Karpas-422 (cell line): ENCODE data around the gene WNT3A. TPM values are rescaled to one million over a fixed set of nuclear protein-coding genes. Genes with fewer than 3 reads are reported as not detected.
"Not testable (repeated sequence)": the region's sequence is repeated elsewhere in the genome, so short reads cannot be mapped to it uniquely, and the experiment has no call there.

Source experiments
- DNase-seq: peaks from one replicate; pipeline ENCODE4 v3.0.0-alpha.2; 2015
- H2AFZ ChIP-seq: fragments of 200-600 bp; sonication (generic); 2 replicates; pipeline ENCODE4 v1.6.1; 2014; ENCODE audit warnings: antibody characterized with exemption, low read length, mixed read lengths
- H3K27ac ChIP-seq: fragments of 200-600 bp; sonication (generic); 2 replicates; pipeline ENCODE4 v1.5.1; 2014; ENCODE audit warnings: mild to moderate bottlenecking, low read length, moderate library complexity
- H3K27me3 ChIP-seq: fragments of 200-600 bp; sonication (generic); 2 replicates; pipeline ENCODE4 v1.6.1; 2014; ENCODE audit warnings: low read length, mixed read lengths
- H3K36me3 ChIP-seq: fragments of 200-600 bp; sonication (generic); 2 replicates; pipeline ENCODE4 v1.6.1; 2014; ENCODE audit warnings: low read length, mixed read lengths; ENCODE audit not compliant: insufficient read depth
- H3K4me1 ChIP-seq: fragments of 200-600 bp; sonication (generic); 2 replicates; pipeline ENCODE4 v1.6.1; 2014; ENCODE audit warnings: mild to moderate bottlenecking, low read length, mixed read lengths
- H3K4me2 ChIP-seq: fragments of 200-600 bp; sonication (generic); 2 replicates; pipeline ENCODE4 v1.6.1; 2014; ENCODE audit warnings: low read length, low read depth, mild to moderate bottlenecking; ENCODE audit not compliant: poor library complexity, severe bottlenecking
- H3K4me3 ChIP-seq: fragments of 200-600 bp; sonication (generic); 2 replicates; pipeline ENCODE4 v1.5.1; 2014; ENCODE audit warnings: mild to moderate bottlenecking, antibody characterized with exemption, low read length, mixed read lengths
- H3K79me2 ChIP-seq: fragments of 200-600 bp; sonication (generic); 2 replicates; pipeline ENCODE4 v1.6.1; 2014; ENCODE audit warnings: mild to moderate bottlenecking, low read length, mixed read lengths
- H3K9ac ChIP-seq: fragments of 200-600 bp; sonication (generic); 2 replicates; pipeline ENCODE4 v1.6.0; 2014; ENCODE audit warnings: low read length
- H3K9me2 ChIP-seq: fragments of 200-600 bp; sonication (generic), shearing (Covaris generic); replicated peaks from 2 replicates; pipeline ENCODE4 v1.6.0; 2014; ENCODE audit warnings: mild to moderate bottlenecking, low read length, moderate library complexity; ENCODE audit not compliant: insufficient read depth
- H3K9me3 ChIP-seq: fragments of 300-700, 200-600 bp; sonication (generic); 2 replicates; pipeline ENCODE4 v1.6.1; 2014; ENCODE audit warnings: low read length, mixed read lengths
- H4K20me1 ChIP-seq: fragments of 200-600 bp; sonication (generic); 2 replicates; pipeline ENCODE4 v1.6.1; 2014; ENCODE audit warnings: mild to moderate bottlenecking, antibody characterized with exemption, low read length, low read depth; ENCODE audit not compliant: insufficient read depth
- total RNA-seq: library from RNA; depleted of rRNA; stranded (reverse); fragments of >200 nt; shearing (Covaris generic); gene quantifications from 2 replicates; pipeline ENCODE4 v1.2.3, GENCODE V29; 2014; ENCODE audit warnings: low replicate concordance

Gene WNT3A
- total RNA-seq, 1 experiment from 2014 or later = not detected

DNA sequence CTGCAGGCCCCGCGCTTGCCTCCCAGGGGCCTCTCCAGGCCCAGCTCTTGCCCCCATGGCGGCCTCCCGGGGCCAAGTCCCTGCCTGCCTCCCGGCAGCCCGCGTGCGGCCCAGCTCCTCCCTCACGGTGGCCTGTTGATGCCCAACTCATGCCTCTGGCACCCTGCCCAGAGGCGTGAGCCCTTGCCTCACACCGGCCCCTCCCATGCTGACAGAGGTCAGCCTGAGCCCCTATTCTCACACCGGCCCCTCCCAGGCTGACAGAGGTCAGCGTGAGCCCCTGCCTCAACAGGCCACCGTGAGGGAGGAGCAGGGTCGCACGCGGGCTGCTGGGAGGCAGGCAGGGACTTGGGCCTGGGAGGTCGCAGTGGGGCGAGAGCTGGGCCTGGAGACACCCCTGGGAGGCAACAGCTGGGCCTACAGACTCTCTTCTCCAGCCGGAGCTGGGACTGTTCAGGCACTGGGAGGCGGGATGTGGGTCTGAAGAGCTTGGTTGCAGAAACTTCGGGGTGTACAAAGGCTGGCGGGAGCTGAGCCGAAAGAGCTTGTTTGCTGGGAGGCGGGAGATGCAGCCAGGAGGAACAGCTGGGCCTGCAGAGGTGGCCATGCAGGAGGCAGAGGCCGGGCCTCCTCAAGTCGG, 35.0 kb upstream of the WNT3A start:
- not testable (repeated sequence) for H3K9me2 ChIP-seq, H4K20me1 ChIP-seq, H3K9ac ChIP-seq, H3K27ac ChIP-seq, H3K27me3 ChIP-seq, H2AFZ ChIP-seq, H3K79me2 ChIP-seq, H3K4me2 ChIP-seq, H3K36me3 ChIP-seq, H3K4me1 ChIP-seq, H3K4me3 ChIP-seq, H3K9me3 ChIP-seq, DNase-seq

- not testable (repeated sequence) for H3K4me1 ChIP-seq, H3K4me2 ChIP-seq, H3K27me3 ChIP-seq, H3K9me2 ChIP-seq, DNase-seq, H3K79me2 ChIP-seq, H3K9ac ChIP-seq, H2AFZ ChIP-seq, H3K9me3 ChIP-seq, H4K20me1 ChIP-seq, H3K36me3 ChIP-seq, H3K27ac ChIP-seq, H3K4me3 ChIP-seq
Observed at GRCh38 chr1:227972283-227972679, 34.5 kb upstream of the WNT3A start.

- H3K9me2 ChIP-seq, H3K4me3 ChIP-seq, H4K20me1 ChIP-seq, H3K4me2 ChIP-seq, H3K27me3 ChIP-seq, H2AFZ ChIP-seq, H3K9ac ChIP-seq, DNase-seq, H3K9me3 ChIP-seq, H3K36me3 ChIP-seq, H3K79me2 ChIP-seq, H3K4me1 ChIP-seq, H3K27ac ChIP-seq: not testable (repeated sequence)
Observed at GRCh38 chr1:227972843-227973374, 33.9 kb upstream of the WNT3A start.

- not testable (repeated sequence) for H2AFZ ChIP-seq, H3K9me2 ChIP-seq, H3K79me2 ChIP-seq, H3K27me3 ChIP-seq, H3K9me3 ChIP-seq, H3K4me2 ChIP-seq, H3K9ac ChIP-seq, H4K20me1 ChIP-seq, DNase-seq, H3K36me3 ChIP-seq, H3K4me1 ChIP-seq, H3K4me3 ChIP-seq, H3K27ac ChIP-seq
Observed at GRCh38 chr1:227973724-227974288, 33.0 kb upstream of the WNT3A start.

DNA sequence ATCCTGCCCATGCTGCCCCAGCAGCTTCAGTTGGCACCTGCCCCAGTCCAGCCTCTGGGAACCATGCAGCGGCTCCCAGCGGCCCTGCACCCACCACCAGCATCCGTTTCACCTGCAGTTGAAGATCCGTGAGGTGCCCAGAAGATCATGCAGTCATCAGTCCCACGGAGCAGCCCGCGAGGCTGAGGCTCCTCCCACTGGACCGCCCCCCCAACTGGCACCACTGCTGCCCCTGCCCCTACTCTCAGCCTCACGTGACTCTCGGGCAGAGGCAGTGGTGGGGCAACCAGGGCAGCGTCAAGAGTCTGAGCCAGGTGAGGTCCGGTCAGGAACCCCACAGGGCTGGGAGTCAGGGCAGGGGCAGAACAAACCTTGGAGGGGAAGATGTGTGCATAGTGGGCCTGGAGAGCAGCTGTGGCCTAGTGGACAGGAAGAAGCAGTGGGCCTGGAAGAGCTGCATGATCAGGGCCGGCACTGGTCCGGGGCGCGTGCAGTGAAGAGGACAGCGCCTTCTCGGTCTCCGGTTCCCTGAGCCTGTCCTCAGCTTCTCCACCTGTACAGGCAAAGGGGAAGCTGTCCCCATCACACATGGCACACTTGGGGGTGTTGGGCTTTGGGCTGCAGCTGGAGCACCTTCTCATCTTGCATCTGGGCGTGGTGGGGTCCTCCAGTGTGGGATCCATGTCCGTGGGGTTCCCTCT, 31.1 kb upstream of the WNT3A start:
- not testable (repeated sequence) for DNase-seq

GRCh38 chr1:227987181-227987580, 19.6 kb upstream of the WNT3A start:
- Histone ChIP-seq H3K4me2 (no peak overlapping the region), H3K27me3 (no peaks in the 10 kb centered on the region), H3K4me1 (no peaks in the 10 kb centered on the region), H3K36me3 (no peaks in the 10 kb centered on the region), H2AFZ (no peak overlapping the region), H3K4me3 (no peak overlapping the region), H3K9ac (no peak overlapping the region), H3K27ac (no peak overlapping the region), H3K9me3 (no peaks in the 10 kb centered on the region), H3K9me2 (no peaks in the 10 kb centered on the region), H4K20me1 (no peaks in the 10 kb centered on the region), H3K79me2 (no peaks in the 10 kb centered on the region)
- DNase-seq = no peak

More for the DNA sequence above, 31.1 kb upstream of the WNT3A start:
- not testable (repeated sequence) for H4K20me1 ChIP-seq, H3K36me3 ChIP-seq, H3K4me2 ChIP-seq, H3K79me2 ChIP-seq, H3K4me3 ChIP-seq, H3K9me2 ChIP-seq, H3K9ac ChIP-seq, H3K9me3 ChIP-seq, H2AFZ ChIP-seq, H3K27me3 ChIP-seq, H3K4me1 ChIP-seq, H3K27ac ChIP-seq

DNA sequence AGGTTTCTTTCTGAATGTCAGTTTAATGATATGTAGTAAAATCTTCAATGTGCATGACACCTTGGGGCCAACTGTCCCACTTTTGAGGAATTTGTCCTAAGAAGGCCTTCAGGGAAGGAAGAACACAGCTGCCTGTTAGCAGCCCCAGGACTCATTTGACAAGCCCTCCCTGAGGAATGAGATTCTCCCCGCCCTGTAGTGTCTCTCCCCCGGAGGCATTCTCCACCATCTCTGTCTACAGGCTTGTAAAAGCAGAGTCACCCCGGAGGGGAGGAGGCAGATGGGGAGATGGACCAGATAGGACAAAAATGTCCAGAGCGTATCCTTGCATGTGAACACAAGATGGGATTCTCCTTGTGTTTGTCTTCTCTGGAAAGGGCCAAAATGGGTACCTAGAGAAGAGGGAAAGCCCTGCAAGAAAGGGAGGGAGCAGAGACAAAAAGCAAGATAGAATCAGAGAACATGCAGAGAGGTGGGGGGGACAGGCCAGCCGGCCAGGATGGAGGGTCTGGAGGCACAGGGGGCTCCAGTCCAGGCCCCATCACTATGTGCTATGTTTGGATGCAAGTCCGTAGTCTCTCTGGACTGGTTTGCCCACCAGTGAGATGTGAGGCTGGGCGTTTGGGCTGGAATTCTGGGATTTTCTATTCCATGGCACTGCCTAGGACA, 12.0 kb upstream of the WNT3A start:
- Histone ChIP-seq H4K20me1 (no peaks in the 10 kb centered on the region), H3K4me3 (no peak overlapping the region), H3K9ac (no peak overlapping the region), H3K4me2 (no peak overlapping the region), H3K27me3 (0 out of 2 replicates have a peak, but pooled peaks cover 2% of the 10 kb centered on the region), H3K9me3 (no peaks in the 10 kb centered on the region), H3K9me2 (no peaks in the 10 kb centered on the region), H3K79me2 (no peaks in the 10 kb centered on the region), H3K36me3 (no peaks in the 10 kb centered on the region), H3K27ac (no peak overlapping the region), H3K4me1 (no peaks in the 10 kb centered on the region), H2AFZ (no peak overlapping the region)
- DNase-seq = no peak
